ENCODE results near the gene GALNT17. TPM values are rescaled to one million over a fixed set of nuclear protein-coding genes. Genes with fewer than 3 reads are reported as not detected.

GALNT17 gene
- 3.9 and 4.9 TPM in 2 replicates for total RNA-seq
- long read RNA-seq, partial matches to known transcripts = 0 of 1 reads
- long read RNA-seq, other reads (novel, unspliced or antisense) = 1 of 1 reads

DNA sequence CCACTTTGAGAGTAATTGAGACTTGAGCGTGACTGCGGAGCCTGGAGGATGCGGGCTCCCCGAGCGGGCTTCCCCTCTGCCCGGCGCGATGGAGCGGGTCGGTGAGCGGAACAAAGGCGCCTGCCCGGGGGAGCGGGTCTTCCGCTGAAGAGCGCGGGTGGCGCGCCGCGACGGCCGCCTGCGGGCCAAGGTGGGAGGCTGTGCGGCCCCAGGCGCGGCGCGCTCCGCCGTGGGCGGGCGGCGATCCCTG, at the start of gene GALNT17:
GALNT17 (plus strand) TSS at position 18 of the 250 bp plus-strand sequence.
- Mint-ChIP-seq H3K9me3 (ENCODE audit: low read depth) (no peaks in the 10 kb centered on the region), H3K4me3 (ENCODE audit: low read depth) (peak within 1 kb of the TSS; percentile 82), H3K27ac (no peak within 1 kb of the TSS)

DNA sequence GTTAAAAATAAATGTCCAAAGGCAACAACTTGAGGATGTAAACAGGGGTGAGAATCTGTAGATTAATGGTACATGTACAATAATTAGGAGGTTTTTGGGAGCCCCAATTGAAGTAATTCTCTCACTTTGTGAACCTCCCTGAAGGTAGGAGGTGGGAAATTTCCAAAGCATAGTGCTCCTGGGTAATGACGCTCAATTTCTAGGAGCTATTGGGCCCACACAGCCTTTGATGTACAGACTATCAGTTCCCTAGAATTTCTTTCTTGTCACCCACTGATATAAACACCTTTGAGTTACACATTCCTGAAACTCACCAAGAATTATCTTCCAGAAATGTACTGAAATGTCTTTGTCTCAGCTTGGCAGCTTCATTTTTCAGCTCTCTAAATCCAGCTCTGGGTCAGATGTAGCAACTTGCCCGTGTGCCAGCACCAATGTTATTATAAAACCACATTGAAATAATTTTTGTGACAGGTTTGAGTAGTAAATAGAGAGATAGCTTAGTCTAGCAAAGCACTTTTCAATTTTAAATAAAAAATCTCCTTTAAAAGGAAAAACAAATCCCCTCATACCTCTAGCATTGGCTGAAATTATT, 36.6 kb upstream of the GALNT17 start:
- peaks cover 17% of the 10 kb centered on the region for H3K9me3 Mint-ChIP-seq (ENCODE audit: low read depth)
- no peaks in the 10 kb centered on the region for H3K36me3 Mint-ChIP-seq (ENCODE audit: insufficient read depth)
- H3K4me1 Mint-ChIP-seq (ENCODE audit: low read depth) = no peaks in the 10 kb centered on the region
- H3K27ac Mint-ChIP-seq = no peak overlapping the region
- no peaks in the 10 kb centered on the region for H3K27me3 Mint-ChIP-seq
- TF ChIP-seq, protein P1, sequence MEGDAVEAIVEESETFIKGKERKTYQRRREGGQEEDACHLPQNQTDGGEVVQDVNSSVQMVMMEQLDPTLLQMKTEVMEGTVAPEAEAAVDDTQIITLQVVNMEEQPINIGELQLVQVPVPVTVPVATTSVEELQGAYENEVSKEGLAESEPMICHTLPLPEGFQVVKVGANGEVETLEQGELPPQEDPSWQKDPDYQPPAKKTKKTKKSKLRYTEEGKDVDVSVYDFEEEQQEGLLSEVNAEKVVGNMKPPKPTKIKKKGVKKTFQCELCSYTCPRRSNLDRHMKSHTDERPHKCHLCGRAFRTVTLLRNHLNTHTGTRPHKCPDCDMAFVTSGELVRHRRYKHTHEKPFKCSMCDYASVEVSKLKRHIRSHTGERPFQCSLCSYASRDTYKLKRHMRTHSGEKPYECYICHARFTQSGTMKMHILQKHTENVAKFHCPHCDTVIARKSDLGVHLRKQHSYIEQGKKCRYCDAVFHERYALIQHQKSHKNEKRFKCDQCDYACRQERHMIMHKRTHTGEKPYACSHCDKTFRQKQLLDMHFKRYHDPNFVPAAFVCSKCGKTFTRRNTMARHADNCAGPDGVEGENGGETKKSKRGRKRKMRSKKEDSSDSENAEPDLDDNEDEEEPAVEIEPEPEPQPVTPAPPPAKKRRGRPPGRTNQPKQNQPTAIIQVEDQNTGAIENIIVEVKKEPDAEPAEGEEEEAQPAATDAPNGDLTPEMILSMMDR (IDR thresholded peaks at IDR 0.05; ENCODE audit: unreplicated experiment) = no peak
- H3K4me3 Mint-ChIP-seq (ENCODE audit: low read depth) = no peak overlapping the region
- no peak for DNase-seq (ENCODE audit: low spot score, unreplicated experiment)

More for the DNA sequence above, at the start of gene GALNT17:
- Mint-ChIP-seq H3K4me1 (ENCODE audit: low read depth) (peaks cover 4% of the 10 kb centered on the region), H3K27me3 (peaks cover 49% of the 10 kb centered on the region), H3K36me3 (ENCODE audit: insufficient read depth) (no peaks in the 10 kb centered on the region)
- no peak for DNase-seq (ENCODE audit: low spot score, unreplicated experiment)
- TF ChIP-seq, protein P1 (IDR thresholded peaks at IDR 0.05; ENCODE audit: unreplicated experiment) = no peak

DNA sequence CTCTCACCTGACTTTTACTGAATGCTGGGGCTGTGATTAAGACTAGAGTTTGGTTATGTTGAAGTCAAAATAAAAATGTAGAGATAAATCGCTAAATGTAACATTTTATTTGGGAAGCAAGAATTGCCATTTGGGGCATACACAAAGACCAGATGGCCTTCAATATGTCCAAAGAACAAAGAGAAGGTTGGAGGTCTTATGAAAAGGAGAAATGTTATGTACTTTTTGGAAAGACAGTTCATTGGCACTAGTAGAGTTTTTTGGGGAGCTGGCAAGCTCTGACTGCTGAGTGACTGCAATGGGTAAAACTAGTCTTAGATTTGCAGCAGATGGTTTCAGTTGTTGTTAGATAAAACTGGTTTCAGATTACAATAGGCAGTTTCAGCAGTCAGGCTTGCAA, 35.6 kb upstream of the GALNT17 start:
- Mint-ChIP-seq H3K4me3 (ENCODE audit: low read depth) (no peak overlapping the region), H3K9me3 (ENCODE audit: low read depth) (peaks cover 17% of the 10 kb centered on the region), H3K4me1 (ENCODE audit: low read depth) (no peaks in the 10 kb centered on the region), H3K27me3 (no peaks in the 10 kb centered on the region), H3K27ac (no peak overlapping the region), H3K36me3 (ENCODE audit: insufficient read depth) (no peaks in the 10 kb centered on the region)
- DNase-seq (ENCODE audit: low spot score, unreplicated experiment) = no peak
- TF ChIP-seq, protein P1 (IDR thresholded peaks at IDR 0.05; ENCODE audit: unreplicated experiment) = no peak

DNA sequence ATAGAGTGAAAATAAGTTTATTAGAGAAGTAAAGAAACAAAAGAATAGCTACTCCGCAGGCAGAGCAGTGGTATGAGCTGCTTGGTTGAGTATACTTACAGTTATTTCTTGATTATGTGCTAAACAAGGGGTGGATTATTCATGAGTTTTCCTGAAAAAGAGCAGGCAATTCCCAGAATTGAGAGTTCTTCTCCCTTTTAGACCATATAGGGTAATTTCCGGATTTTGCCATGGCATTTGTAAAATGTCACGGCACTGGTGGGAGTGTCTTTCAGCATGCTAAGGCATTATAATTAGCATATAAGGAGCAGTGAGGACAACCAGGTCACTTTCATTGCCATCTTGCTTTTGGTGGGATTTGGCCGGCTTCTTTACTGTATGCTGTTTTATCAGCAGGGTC, 25.7 kb upstream of the GALNT17 start:
- TF ChIP-seq, protein P1 (IDR thresholded peaks at IDR 0.05; ENCODE audit: unreplicated experiment) = no peak
- H3K9me3 Mint-ChIP-seq (ENCODE audit: low read depth) = no peaks in the 10 kb centered on the region
- no peak for DNase-seq (ENCODE audit: low spot score, unreplicated experiment)
- no peak overlapping the region for H3K4me3 Mint-ChIP-seq (ENCODE audit: low read depth)
- no peak overlapping the region for H3K27ac Mint-ChIP-seq
- H3K4me1 Mint-ChIP-seq (ENCODE audit: low read depth) = peaks cover 3% of the 10 kb centered on the region
- no peaks in the 10 kb centered on the region for H3K36me3 Mint-ChIP-seq (ENCODE audit: insufficient read depth)
- no peaks in the 10 kb centered on the region for H3K27me3 Mint-ChIP-seq

DNA sequence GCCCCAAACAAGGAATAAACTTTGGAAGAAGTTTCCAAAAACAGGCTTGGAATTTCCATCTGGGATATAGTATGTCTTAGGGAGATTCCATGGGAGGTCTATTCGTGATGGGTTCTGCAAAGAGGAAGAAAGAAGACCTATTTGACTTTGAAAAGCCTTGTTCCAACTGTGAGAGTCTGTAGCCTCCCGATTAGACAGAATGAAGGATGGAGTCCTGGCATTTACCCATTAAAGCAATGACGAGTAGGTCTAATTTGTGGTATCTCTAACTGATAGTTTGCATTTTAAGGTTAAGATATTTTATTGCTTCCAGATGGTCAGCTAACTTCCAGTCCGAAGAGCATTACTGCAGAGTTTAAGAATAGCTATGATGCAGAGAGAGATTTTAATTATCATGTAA, 19.5 kb upstream of the GALNT17 start:
- H3K27ac Mint-ChIP-seq = no peak overlapping the region
- no peaks in the 10 kb centered on the region for H3K36me3 Mint-ChIP-seq (ENCODE audit: insufficient read depth)
- peaks cover 2% of the 10 kb centered on the region for H3K4me1 Mint-ChIP-seq (ENCODE audit: low read depth)
- no peak overlapping the region for H3K4me3 Mint-ChIP-seq (ENCODE audit: low read depth)
- peaks cover 8% of the 10 kb centered on the region for H3K27me3 Mint-ChIP-seq
- TF ChIP-seq, protein P1 (IDR thresholded peaks at IDR 0.05; ENCODE audit: unreplicated experiment) = no peak
- peaks cover 4% of the 10 kb centered on the region for H3K9me3 Mint-ChIP-seq (ENCODE audit: low read depth)
- no peak for DNase-seq (ENCODE audit: low spot score, unreplicated experiment)

All from progenitor cell of endocrine pancreas (in vitro differentiated cells).